ENCODE results near the gene TMEM207. TPM values are rescaled to one million over a fixed set of nuclear protein-coding genes. Genes with fewer than 3 reads are reported as not detected.

The TMEM207 gene
- total RNA-seq, 1 experiment from 2014 or later, result not detected

DNA sequence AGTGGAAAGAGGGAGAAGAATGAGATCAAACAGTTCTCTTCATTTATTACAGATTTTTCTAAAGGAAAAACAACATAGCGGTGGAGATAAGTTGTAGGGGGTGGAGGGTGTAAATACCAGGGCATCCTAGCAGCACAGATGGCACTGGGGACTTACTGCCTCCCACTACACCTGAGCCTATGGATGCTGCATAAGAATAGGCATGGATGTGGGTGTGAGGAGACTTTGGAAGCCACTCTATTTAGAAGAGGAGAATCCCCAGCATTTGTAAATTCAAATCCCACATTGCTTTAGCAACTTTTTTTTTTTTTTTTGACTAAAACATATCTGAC, 36.8 kb upstream of the TMEM207 start:
- H3K36me3 ChIP-seq (ENCODE audit: control insufficient read depth in 1 of 2, insufficient read depth in 2 of 2, low read length in 2 of 2), result no peaks in the 10 kb centered on the region
- DNase-seq (ENCODE audit: low read depth, low spot score), result no peak
- no peak overlapping the region for H3K9ac ChIP-seq (ENCODE audit: low read length)
- H3K9me3 ChIP-seq (ENCODE audit: control insufficient read depth in 1 of 2, insufficient read depth in 1 of 2, low read depth in 1 of 2, low read length in 2 of 2), result no peaks in the 10 kb centered on the region
- no peak overlapping the region for H3K4me2 ChIP-seq (ENCODE audit: low read length)
- TF ChIP-seq CTCF (IDR thresholded peaks at IDR 0.05 in 2 of 3, conservative IDR thresholded peaks at IDR 0.05 in 1 of 3; ENCODE audit: borderline replicate concordance in 1 of 3, insufficient read depth in 1 of 3, low read depth in 2 of 3, low read length in 2 of 3) (no peak), CEBPB (IDR thresholded peaks at IDR 0.05; ENCODE audit: low read depth) (no peak), ZFX (IDR thresholded peaks at IDR 0.05) (no peak), MAX (IDR thresholded peaks at IDR 0.05) (no peak), EGR1 (IDR thresholded peaks at IDR 0.05; ENCODE audit: low read depth) (no peak), POLR2AphosphoS5 (IDR thresholded peaks at IDR 0.05; ENCODE audit: low read depth, low read length) (no peak), EZH2 (IDR thresholded peaks at IDR 0.05) (no peak), POLR2A (IDR thresholded peaks at IDR 0.05; ENCODE audit: borderline replicate concordance, extremely low read depth, insufficient read depth, insufficient read length) (no peak)
- H3K9me2 ChIP-seq (ENCODE audit: insufficient read depth), result no peaks in the 10 kb centered on the region
- H3K4me3 ChIP-seq (replicated peaks in 1 of 2; ENCODE audit: low read depth in 1 of 2, low read length in 2 of 2), result no peak overlapping the region
- ChIA-PET RAD21 (ENCODE audit: low non-redundant PET in 1 of 2, low total read pairs in 2 of 2, uncharacterized antibody in 2 of 2, unreplicated experiment in 2 of 2) (no interaction called here), POLR2A (no interaction called here), CTCF (no interaction called here)
- no peaks in the 10 kb centered on the region for H3K27me3 ChIP-seq (ENCODE audit: insufficient read depth, low read length)
- intact Hi-C loops (cut with micrococcal nuclease), result no loop called here
- no peaks in the 10 kb centered on the region for H3K79me2 ChIP-seq (ENCODE audit: insufficient read depth, low read length)
- peaks cover 0 to 2% of the 10 kb centered on the region in 2 experiments; a peak in 1 of 4 replicates for H3K4me1 ChIP-seq (ENCODE audit: control insufficient read depth in 1 of 2, insufficient read depth in 2 of 2, low read length in 2 of 2)
- ATAC-seq, result no peak
- no peak overlapping the region for H2AFZ ChIP-seq (ENCODE audit: low read depth, low read length, poor library complexity, severe bottlenecking)
- BruUV-seq (replicated peaks), result no TSS peak
- no peak overlapping the region for H3K27ac ChIP-seq (ENCODE audit: low read depth, low read length)
- H4K20me1 ChIP-seq (ENCODE audit: insufficient read depth), result no peaks in the 10 kb centered on the region

- ChIA-PET RAD21 (ENCODE audit: low non-redundant PET in 1 of 2, low total read pairs in 2 of 2, uncharacterized antibody in 2 of 2, unreplicated experiment in 2 of 2) (no interaction called here), CTCF (no interaction called here), POLR2A (no interaction called here)
- no peaks in the 10 kb centered on the region for H3K27me3 ChIP-seq (ENCODE audit: insufficient read depth, low read length)
- H3K4me3 ChIP-seq (replicated peaks in 1 of 2; ENCODE audit: low read depth in 1 of 2, low read length in 2 of 2), result no peak overlapping the region
- no peaks in the 10 kb centered on the region for H3K36me3 ChIP-seq (ENCODE audit: control insufficient read depth in 1 of 2, insufficient read depth in 2 of 2, low read length in 2 of 2)
- BruUV-seq (replicated peaks), result no TSS peak
- H3K79me2 ChIP-seq (ENCODE audit: insufficient read depth, low read length), result no peaks in the 10 kb centered on the region
- no peaks in the 10 kb centered on the region for H3K9me2 ChIP-seq (ENCODE audit: insufficient read depth)
- H3K9ac ChIP-seq (ENCODE audit: low read length), result no peak overlapping the region
- ATAC-seq (no peak), DNase-seq (ENCODE audit: low read depth, low spot score) (no peak)
- no peak overlapping the region for H2AFZ ChIP-seq (ENCODE audit: low read depth, low read length, poor library complexity, severe bottlenecking)
- intact Hi-C loops (cut with micrococcal nuclease), result no loop called here
- H3K4me1 ChIP-seq (ENCODE audit: control insufficient read depth in 1 of 2, insufficient read depth in 2 of 2, low read length in 2 of 2), result no peaks in the 10 kb centered on the region
- H3K27ac ChIP-seq (ENCODE audit: low read depth, low read length), result no peak overlapping the region
- H3K4me2 ChIP-seq (ENCODE audit: low read length), result no peak overlapping the region
- H3K9me3 ChIP-seq (ENCODE audit: control insufficient read depth in 1 of 2, insufficient read depth in 1 of 2, low read depth in 1 of 2, low read length in 2 of 2), result no peaks in the 10 kb centered on the region
- H4K20me1 ChIP-seq (ENCODE audit: insufficient read depth), result no peaks in the 10 kb centered on the region
- TF ChIP-seq SRF (IDR thresholded peaks at IDR 0.05; ENCODE audit: low read depth), result no peak
- TF ChIP-seq ZNF274 (IDR thresholded peaks at IDR 0.05; ENCODE audit: low read depth, low read length), result no peak
- TF ChIP-seq EZH2 (IDR thresholded peaks at IDR 0.05), result no peak
- TF ChIP-seq RAD21 (IDR thresholded peaks at IDR 0.05; ENCODE audit: low read depth), result no peak
- no peak for TF ChIP-seq POLR2A (IDR thresholded peaks at IDR 0.05; ENCODE audit: borderline replicate concordance, extremely low read depth, insufficient read depth, insufficient read length)
- no peak for TF ChIP-seq MAX (IDR thresholded peaks at IDR 0.05)
- TF ChIP-seq ELF1 (IDR thresholded peaks at IDR 0.05; ENCODE audit: borderline replicate concordance, low read depth), result no peak
- TF ChIP-seq EZH2phosphoT487 (IDR thresholded peaks at IDR 0.05; ENCODE audit: borderline replicate concordance), result no peak
- TF ChIP-seq JUND (IDR thresholded peaks at IDR 0.05), result no peak
- TF ChIP-seq FOSL1 (IDR thresholded peaks at IDR 0.05; ENCODE audit: low read depth), result no peak
- no peak for TF ChIP-seq EGR1 (IDR thresholded peaks at IDR 0.05; ENCODE audit: low read depth)
- no peak for TF ChIP-seq POLR2AphosphoS5 (IDR thresholded peaks at IDR 0.05; ENCODE audit: low read depth, low read length)
- no peak for TF ChIP-seq ZBTB33 (IDR thresholded peaks at IDR 0.05; ENCODE audit: extremely low read depth, insufficient replicate concordance, low read length)
Measured at GRCh38 chr3:190485830-190486532, 36.3 kb upstream of the TMEM207 start.

All from HCT116 (cell line).